Measurements from ENCODE around the gene CAPN10.

Gene CAPN10

GRCh38 chr2:240593026-240593702, 6.6 kb downstream of the CAPN10 start:
- H3K27ac ChIP-seq (replicated peaks), result no peak overlapping the region
- no peak overlapping the region for H3K4me3 ChIP-seq (replicated peaks; ENCODE audit: insufficient read depth, low read length)
- no peak for DNase-seq (ENCODE audit: low read depth in 1 of 2, low spot score in 1 of 2)
- no peaks in the 10 kb centered on the region for H3K27me3 ChIP-seq (ENCODE audit: insufficient read depth, poor library complexity, severe bottlenecking)
- TF ChIP-seq SPI1 (IDR thresholded peaks at IDR 0.05; ENCODE audit: borderline replicate concordance, low read depth) (no peak), POLR2AphosphoS5 (IDR thresholded peaks at IDR 0.05; ENCODE audit: low read depth) (no peak), REST (IDR thresholded peaks at IDR 0.05; ENCODE audit: insufficient replicate concordance, low read depth) (no peak), GABPA (IDR thresholded peaks at IDR 0.05; ENCODE audit: low read depth) (no peak)
- TF ChIP-seq, protein P1, sequence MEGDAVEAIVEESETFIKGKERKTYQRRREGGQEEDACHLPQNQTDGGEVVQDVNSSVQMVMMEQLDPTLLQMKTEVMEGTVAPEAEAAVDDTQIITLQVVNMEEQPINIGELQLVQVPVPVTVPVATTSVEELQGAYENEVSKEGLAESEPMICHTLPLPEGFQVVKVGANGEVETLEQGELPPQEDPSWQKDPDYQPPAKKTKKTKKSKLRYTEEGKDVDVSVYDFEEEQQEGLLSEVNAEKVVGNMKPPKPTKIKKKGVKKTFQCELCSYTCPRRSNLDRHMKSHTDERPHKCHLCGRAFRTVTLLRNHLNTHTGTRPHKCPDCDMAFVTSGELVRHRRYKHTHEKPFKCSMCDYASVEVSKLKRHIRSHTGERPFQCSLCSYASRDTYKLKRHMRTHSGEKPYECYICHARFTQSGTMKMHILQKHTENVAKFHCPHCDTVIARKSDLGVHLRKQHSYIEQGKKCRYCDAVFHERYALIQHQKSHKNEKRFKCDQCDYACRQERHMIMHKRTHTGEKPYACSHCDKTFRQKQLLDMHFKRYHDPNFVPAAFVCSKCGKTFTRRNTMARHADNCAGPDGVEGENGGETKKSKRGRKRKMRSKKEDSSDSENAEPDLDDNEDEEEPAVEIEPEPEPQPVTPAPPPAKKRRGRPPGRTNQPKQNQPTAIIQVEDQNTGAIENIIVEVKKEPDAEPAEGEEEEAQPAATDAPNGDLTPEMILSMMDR (IDR thresholded peaks at IDR 0.05; ENCODE audit: insufficient read depth, low read length), result no peak

- Histone ChIP-seq H3K4me3 (replicated peaks; ENCODE audit: insufficient read depth, low read length) (no peak overlapping the region), H3K27me3 (ENCODE audit: insufficient read depth, poor library complexity, severe bottlenecking) (no peaks in the 10 kb centered on the region), H3K27ac (replicated peaks) (no peak overlapping the region)
- DNase-seq (ENCODE audit: low read depth in 1 of 2, low spot score in 1 of 2), result no peak
- no peak for TF ChIP-seq GABPA (IDR thresholded peaks at IDR 0.05; ENCODE audit: low read depth)
- TF ChIP-seq POLR2AphosphoS5 (IDR thresholded peaks at IDR 0.05; ENCODE audit: low read depth), result no peak
- TF ChIP-seq, protein P1 (IDR thresholded peaks at IDR 0.05; ENCODE audit: insufficient read depth, low read length), result no peak
- TF ChIP-seq SPI1 (IDR thresholded peaks at IDR 0.05; ENCODE audit: borderline replicate concordance, low read depth), result no peak
- TF ChIP-seq REST (IDR thresholded peaks at IDR 0.05; ENCODE audit: insufficient replicate concordance, low read depth), result no peak
Measured at GRCh38 chr2:240593703-240594451, 7.3 kb downstream of the CAPN10 start.

- Histone ChIP-seq H3K27ac (replicated peaks) (no peak overlapping the region), H3K27me3 (ENCODE audit: insufficient read depth, poor library complexity, severe bottlenecking) (no peaks in the 10 kb centered on the region), H3K4me3 (replicated peaks; ENCODE audit: insufficient read depth, low read length) (no peak overlapping the region)
- TF ChIP-seq GABPA (IDR thresholded peaks at IDR 0.05; ENCODE audit: low read depth) (no peak), SPI1 (IDR thresholded peaks at IDR 0.05; ENCODE audit: borderline replicate concordance, low read depth) (no peak), POLR2AphosphoS5 (IDR thresholded peaks at IDR 0.05; ENCODE audit: low read depth) (no peak), REST (IDR thresholded peaks at IDR 0.05; ENCODE audit: insufficient replicate concordance, low read depth) (no peak)
- DNase-seq (ENCODE audit: low read depth in 1 of 2, low spot score in 1 of 2), result no peak
Measured at GRCh38 chr2:240594511-240595380, 8.2 kb downstream of the CAPN10 start.

Data from HL-60 (cell line).